NCI-H1436 (cell line): ENCODE measurements around the gene FXYD6.
"Not testable (repeated sequence)": the region's sequence is repeated elsewhere in the genome, so short reads cannot be mapped to it uniquely, and the experiment has no call there.

ENCODE experiments used
- DNase-seq: peaks from one replicate; lab custom pipeline; 2025; lab: John Stamatoyannopoulos, UW

FXYD6 gene

DNA sequence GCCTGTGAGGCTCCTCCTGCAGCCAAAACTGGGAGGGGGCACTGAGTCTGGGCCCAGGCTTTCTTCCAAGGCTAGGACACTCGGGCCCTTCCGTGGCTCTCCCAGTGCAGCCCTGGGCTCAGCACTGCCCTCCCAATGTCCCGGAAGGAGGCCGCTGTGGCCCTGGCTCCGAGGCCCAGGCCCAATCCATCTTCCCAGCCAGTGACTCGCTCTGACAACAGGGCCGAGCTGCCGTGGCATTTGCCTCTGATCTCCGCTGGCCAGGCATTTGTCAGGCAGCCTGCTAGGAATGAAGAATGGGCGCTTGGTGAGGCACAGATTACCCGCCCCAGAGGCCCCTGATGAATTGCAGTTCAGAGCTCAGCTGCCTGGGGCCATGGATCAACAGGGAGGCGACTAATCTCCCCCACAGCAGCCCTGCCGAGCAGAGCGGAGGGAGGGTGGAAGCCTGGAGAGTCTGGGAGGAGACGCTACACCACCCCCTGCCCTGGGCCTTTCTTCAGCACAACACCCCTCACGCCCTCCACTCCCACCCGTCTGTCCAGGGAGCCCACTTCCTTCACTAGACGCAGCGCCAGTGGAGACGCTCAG is 60.2 kb downstream of the FXYD6 start:
- no peak for DNase-seq

GRCh38 chr11:117815262-117815803 is 61.1 kb downstream of the FXYD6 start:
- DNase-seq, result no peak

GRCh38 chr11:117814766-117815261 is 61.6 kb downstream of the FXYD6 start:
- peak; percentile 86 for DNase-seq

GRCh38 chr11:117814204-117814765 is 62.2 kb downstream of the FXYD6 start:
- no peak for DNase-seq

GRCh38 chr11:117810056-117810451 is 66.4 kb downstream of the FXYD6 start:
- not testable (repeated sequence) for DNase-seq

- peak; percentile 75 for DNase-seq
Measured at GRCh38 chr11:117809236-117810055, 67.0 kb downstream of the FXYD6 start.

DNA sequence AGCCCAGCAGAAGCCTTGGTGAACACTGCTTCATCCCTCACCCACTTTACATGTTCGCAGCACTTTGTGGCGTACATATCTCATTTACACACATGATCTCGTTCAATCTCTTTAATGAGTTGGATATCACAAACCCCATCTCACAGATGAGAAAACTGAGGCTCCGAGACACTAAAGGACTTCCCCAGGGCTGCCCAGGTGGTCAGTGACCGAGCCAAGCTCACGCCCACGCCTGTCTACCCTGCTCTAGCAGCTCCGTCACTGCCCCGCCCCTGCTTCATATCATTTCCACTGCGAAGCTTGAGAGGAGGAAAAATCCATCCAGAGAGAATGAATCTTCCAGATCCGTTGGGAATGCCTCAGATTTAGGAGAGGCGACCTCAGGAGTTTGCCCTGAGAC is 67.7 kb downstream of the FXYD6 start:
- DNase-seq, result no peak

DNA sequence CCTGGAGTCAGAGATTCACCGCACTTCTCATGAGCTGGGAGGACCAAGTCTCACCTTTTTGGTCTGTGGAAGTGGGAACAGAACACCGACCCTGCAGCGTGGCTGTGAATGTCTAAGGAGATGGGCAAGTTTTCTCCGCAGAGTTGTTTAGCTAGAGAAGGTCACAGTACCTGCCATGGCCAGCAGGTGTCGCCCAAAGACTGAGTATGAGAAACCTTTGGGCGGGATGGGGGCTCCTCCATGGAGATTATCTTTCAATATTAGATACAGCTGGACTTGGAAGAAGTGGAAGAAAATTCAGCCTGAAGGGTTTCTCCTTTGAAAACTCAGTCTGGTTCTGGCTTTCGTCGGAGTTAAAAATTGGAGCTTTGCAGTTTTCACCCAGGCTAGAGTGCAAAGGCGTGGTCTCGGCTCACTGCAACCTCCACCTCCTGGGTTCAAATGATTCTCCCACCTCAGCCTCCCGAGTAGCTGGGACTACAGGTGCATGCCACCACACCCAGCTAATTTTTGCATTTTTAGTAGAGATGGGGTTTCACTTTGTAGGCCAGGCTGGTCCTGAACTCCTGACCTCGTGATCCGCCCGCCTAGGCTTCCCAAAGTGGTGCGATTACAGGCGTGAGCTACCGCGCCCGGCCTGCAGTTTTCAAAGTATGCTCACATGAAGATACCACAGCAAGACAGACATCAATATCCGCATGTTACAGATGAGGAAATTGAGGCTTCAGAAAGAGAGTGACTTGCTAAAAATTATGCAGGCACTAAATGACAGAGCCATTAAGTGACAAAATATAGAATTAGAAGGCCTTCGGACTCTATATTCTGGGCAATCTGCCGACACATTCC is 68.8 kb downstream of the FXYD6 start:
- peak; percentile 57 for DNase-seq

GRCh38 chr11:117806846-117807245 is 69.6 kb downstream of the FXYD6 start:
- DNase-seq, result no peak

DNA sequence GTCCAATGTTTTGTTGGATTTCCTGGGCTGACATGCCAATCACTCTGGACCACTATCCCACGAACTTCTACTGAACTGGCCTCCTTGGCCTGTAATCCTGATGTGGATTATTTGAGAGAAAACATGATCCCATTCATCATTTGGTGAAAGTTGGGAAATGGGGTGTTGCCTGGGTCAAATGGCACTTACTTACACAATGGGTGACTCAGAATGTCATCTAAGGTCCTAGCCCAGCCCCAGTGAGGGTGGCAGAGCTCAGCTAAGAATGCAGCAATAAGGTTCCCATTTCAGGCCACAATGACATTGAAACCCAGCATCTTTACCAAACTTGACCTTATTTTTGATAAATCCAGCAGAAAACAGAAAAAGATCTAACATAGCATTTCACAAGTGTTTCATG is 71.4 kb downstream of the FXYD6 start:
- no peak for DNase-seq

DNA sequence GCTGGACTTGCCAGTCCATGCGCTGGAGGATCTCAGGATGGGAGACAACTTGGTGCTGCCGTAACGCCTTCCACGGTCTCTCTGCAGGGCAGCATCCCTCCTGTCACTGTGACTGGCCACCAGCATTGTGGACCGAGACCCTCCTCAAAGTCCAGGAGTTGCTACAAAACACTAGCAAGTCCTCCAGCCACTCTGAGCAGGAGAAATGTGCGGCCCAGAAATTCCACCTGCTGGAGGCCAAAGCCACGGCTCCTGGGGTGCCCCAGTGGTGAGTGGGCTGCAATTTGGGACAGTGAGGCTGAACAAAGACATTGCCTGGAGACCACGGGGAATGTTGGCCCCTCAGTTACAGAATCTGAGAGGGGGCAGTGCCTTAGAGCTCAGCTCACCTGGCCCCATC is 72.6 kb downstream of the FXYD6 start:
- DNase-seq, result no peak

- no peak for DNase-seq
Measured at GRCh38 chr11:117799634-117800033, 76.8 kb downstream of the FXYD6 start.

DNA sequence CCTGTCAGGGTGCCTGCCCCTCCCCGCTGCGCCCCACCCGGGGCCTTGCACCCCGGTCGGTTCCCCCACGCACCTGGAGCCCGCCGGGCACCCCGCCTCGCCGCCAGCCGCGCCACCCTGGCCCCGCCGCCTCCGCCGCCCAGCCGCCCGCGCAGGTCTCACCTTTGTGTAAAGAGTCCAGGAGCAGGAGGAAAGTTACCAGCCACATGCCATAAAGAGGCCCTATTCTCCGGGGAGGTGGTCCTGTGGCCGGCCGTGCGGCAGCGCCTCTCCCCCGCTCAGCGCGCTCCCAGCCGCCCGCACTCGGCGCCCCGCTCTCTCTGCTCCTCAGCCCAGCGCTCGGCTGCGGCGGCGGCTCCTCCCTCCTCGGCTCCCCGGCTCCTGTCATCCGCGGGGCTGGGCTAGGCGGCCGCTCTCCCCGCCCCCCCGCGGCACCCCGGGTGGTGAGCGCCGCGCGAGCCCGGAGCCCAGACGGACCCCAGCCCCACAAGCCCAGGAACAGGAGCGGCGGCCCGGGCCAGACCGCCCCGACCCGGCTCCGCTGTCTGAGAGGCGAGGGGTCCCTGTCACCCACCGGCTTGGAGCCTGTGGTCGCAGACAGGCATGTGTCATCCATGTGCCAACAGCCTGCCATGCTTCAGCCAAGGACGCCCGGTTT is 79.5 kb downstream of the FXYD6 start, which contains the start of gene DSCAML1:
DSCAML1 (minus strand) TSS at position 345 of the 658 bp plus-strand sequence; CDS start at position 208, 137 bp downstream.
- DNase-seq, result no peak

GRCh38 chr11:117796456-117796871 is 80.0 kb downstream of the FXYD6 start:
- DNase-seq, result no peak

GRCh38 chr11:117795638-117796455 is 80.6 kb downstream of the FXYD6 start:
- no peak for DNase-seq

DNA sequence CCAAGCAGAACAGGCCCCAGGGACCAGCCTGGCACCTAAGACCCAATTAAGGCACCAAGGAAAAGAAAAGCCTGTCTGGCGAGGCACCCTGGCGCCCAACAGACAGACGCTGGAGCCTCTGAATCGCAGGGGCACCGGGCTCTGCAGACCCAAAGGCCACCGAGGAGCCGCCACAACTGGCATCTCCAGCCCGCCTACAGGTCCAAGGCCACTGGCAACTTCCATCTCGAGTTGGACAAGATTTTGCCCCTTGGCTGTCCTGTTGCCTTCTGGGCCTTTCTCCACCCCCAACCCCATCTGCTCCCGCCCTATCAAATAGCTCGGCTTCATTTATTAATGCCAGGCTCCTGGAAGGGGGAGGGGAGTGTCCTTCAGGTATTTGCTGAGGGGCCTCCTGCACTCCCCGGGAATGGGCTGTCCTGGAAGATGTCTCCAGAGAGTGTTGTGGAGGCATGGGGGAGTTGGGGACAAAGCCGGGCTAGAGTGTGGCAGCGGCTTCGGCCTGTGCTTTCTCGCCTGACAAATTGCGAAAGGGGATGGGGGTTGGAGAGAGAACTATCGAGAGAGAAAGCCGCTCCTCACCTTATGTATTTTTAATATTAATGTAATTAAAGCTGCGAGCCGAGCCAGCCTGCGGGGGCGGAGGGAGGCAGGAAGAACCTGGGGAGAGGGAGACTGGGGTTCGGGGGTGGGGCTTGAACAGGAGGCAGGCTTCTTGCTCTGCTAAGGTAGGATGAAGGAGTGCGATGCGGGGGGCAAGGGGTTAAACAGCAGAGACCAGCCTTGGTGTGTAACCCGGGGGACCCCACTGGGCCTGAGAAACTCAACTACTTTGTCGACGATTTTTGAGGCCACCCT is 81.5 kb downstream of the FXYD6 start:
- no peak for DNase-seq

DNA sequence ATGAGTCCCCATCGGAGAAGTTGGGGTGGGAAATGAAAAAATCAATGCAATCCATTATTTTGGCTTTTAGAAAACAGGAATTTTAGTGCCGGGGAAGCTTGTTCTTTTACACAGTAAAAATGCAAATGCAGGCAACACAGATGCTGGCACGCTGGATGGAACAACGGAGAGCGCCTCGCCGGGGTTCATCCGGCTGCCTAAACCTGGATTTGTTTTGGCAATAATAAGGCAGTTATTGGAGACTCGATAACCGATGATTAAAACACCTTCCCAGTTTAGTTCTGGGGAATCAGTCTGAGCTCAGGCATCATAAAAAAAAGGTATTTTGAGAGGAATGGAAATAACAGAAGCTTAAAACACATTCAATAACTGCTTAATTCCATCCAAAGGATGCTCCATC is 82.3 kb downstream of the FXYD6 start:
- no peak for DNase-seq

DNA sequence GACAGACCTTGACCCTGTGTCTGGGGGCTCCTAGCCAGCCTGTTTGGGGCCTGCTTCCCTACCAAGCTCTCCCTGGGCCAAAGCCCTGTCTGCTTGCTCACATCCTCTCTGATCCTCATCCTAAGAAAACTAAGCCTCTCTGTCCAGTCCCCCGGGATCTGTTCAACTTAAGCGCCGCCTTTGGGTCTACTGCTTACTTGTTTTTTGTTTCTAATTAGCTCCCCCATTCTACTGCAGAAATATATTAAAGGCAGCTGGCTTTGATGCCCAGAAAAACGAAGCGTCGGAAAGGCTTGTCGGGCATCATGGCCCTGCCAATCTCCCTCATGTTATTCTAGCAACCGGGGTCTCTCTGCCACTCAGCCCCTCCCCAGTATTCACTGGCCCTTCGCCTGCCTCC is 82.9 kb downstream of the FXYD6 start:
- no peak for DNase-seq

- no peak for DNase-seq
Measured at GRCh38 chr11:117792992-117793391, 83.5 kb downstream of the FXYD6 start.
